ENCODE measurements around the gene ILRUN.
"Not testable (repeated sequence)": the region's sequence is repeated elsewhere in the genome, so short reads cannot be mapped to it uniquely, and the experiment has no call there.

ILRUN gene

DNA sequence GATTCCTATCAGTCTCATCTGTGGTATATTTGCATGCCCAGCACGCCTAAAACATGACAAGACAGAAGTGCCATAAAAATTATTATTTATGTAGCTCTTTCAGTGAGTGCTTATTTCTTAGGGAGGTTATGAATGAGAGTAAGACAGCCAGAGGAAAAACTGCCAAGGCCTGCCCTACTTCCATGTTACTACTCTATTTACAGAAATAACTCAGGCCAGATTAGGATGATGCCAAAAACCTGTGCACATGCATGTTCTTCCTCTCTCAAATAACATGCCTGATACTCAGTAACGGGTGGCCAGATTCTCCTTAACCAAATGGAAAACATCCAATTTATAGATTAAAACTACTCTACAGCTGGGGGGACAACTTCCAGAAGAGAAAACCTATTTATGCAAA, 45.7 kb downstream of the ILRUN start:
- no peaks in the 10 kb centered on the region for H3K27me3 ChIP-seq (ENCODE audit: insufficient read depth, poor library complexity, severe bottlenecking)
- H3K27ac ChIP-seq (replicated peaks), result no peak overlapping the region
- no peak overlapping the region for H3K4me3 ChIP-seq (replicated peaks; ENCODE audit: insufficient read depth, low read length)
- TF ChIP-seq SPI1 (IDR thresholded peaks at IDR 0.05; ENCODE audit: borderline replicate concordance, low read depth) (no peak), GABPA (IDR thresholded peaks at IDR 0.05; ENCODE audit: low read depth) (no peak), POLR2AphosphoS5 (IDR thresholded peaks at IDR 0.05; ENCODE audit: low read depth) (no peak)
- TF ChIP-seq, protein P1, sequence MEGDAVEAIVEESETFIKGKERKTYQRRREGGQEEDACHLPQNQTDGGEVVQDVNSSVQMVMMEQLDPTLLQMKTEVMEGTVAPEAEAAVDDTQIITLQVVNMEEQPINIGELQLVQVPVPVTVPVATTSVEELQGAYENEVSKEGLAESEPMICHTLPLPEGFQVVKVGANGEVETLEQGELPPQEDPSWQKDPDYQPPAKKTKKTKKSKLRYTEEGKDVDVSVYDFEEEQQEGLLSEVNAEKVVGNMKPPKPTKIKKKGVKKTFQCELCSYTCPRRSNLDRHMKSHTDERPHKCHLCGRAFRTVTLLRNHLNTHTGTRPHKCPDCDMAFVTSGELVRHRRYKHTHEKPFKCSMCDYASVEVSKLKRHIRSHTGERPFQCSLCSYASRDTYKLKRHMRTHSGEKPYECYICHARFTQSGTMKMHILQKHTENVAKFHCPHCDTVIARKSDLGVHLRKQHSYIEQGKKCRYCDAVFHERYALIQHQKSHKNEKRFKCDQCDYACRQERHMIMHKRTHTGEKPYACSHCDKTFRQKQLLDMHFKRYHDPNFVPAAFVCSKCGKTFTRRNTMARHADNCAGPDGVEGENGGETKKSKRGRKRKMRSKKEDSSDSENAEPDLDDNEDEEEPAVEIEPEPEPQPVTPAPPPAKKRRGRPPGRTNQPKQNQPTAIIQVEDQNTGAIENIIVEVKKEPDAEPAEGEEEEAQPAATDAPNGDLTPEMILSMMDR (IDR thresholded peaks at IDR 0.05; ENCODE audit: insufficient read depth, low read length), result no peak
- TF ChIP-seq, protein P2, sequence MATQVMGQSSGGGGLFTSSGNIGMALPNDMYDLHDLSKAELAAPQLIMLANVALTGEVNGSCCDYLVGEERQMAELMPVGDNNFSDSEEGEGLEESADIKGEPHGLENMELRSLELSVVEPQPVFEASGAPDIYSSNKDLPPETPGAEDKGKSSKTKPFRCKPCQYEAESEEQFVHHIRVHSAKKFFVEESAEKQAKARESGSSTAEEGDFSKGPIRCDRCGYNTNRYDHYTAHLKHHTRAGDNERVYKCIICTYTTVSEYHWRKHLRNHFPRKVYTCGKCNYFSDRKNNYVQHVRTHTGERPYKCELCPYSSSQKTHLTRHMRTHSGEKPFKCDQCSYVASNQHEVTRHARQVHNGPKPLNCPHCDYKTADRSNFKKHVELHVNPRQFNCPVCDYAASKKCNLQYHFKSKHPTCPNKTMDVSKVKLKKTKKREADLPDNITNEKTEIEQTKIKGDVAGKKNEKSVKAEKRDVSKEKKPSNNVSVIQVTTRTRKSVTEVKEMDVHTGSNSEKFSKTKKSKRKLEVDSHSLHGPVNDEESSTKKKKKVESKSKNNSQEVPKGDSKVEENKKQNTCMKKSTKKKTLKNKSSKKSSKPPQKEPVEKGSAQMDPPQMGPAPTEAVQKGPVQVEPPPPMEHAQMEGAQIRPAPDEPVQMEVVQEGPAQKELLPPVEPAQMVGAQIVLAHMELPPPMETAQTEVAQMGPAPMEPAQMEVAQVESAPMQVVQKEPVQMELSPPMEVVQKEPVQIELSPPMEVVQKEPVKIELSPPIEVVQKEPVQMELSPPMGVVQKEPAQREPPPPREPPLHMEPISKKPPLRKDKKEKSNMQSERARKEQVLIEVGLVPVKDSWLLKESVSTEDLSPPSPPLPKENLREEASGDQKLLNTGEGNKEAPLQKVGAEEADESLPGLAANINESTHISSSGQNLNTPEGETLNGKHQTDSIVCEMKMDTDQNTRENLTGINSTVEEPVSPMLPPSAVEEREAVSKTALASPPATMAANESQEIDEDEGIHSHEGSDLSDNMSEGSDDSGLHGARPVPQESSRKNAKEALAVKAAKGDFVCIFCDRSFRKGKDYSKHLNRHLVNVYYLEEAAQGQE (IDR thresholded peaks at IDR 0.05; ENCODE audit: insufficient replicate concordance, low read depth), result no peak
- DNase-seq (ENCODE audit: low read depth in 1 of 2, low spot score in 1 of 2), result no peak

DNA sequence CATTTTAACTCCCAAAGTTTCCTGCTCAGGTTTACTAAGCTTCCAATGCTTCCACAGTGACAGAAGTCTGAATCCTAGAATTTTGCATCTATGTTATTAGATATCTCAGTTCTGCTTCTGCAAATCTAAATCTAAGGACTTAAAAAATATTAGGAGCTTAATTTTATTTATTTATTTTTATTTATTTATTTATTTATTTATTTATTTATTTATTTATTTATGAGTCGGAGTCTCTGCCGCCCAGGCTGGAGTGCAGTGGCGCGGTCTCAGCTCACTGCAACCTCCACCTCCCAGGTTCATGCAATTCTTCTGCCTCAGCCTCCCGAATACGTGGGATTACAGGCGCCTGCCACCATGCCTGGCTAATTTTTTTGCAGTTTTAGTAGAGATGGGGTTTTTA, 46.3 kb downstream of the ILRUN start:
- H3K4me3 ChIP-seq (replicated peaks; ENCODE audit: insufficient read depth, low read length); DNase-seq (ENCODE audit: low read depth in 1 of 2, low spot score in 1 of 2); H3K27me3 ChIP-seq (ENCODE audit: insufficient read depth, poor library complexity, severe bottlenecking); H3K27ac ChIP-seq (replicated peaks): not testable (repeated sequence)

DNA sequence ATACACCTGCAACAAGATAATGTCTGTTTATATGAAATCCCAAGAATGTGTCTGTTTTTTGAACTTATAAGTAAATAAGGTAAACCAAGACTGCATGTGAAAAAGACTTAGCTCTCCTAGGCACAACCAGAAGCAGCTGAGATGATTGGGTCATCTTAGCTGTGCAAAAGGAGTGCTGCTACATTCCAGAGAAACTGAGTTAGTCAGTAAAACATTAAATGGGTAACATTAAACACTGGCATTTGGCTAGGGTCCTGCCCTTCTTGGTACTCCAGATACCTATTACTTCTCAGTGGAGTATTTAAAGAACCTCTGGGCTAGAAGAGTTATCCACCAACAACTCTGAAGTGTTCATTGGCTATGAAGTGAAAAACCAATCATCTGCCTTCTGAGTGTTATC, 47.8 kb downstream of the ILRUN start:
- no peak for TF ChIP-seq POLR2AphosphoS5 (IDR thresholded peaks at IDR 0.05; ENCODE audit: low read depth)
- TF ChIP-seq, protein P1 (IDR thresholded peaks at IDR 0.05; ENCODE audit: insufficient read depth, low read length), result no peak
- TF ChIP-seq SPI1 (IDR thresholded peaks at IDR 0.05; ENCODE audit: borderline replicate concordance, low read depth), result no peak
- TF ChIP-seq, protein P2 (IDR thresholded peaks at IDR 0.05; ENCODE audit: insufficient replicate concordance, low read depth), result no peak
- no peak for TF ChIP-seq GABPA (IDR thresholded peaks at IDR 0.05; ENCODE audit: low read depth)
- DNase-seq (ENCODE audit: low read depth in 1 of 2, low spot score in 1 of 2), result no peak
- no peak overlapping the region for H3K27ac ChIP-seq (replicated peaks)
- H3K4me3 ChIP-seq (replicated peaks; ENCODE audit: insufficient read depth, low read length), result no peak overlapping the region
- no peaks in the 10 kb centered on the region for H3K27me3 ChIP-seq (ENCODE audit: insufficient read depth, poor library complexity, severe bottlenecking)
